Activated naive CD8-positive, alpha-beta T cell treated with anti-CD3 and anti-CD28 coated beads, Interleukin-2, amount 10 ng/mL, durations not matched to agents 7 days and 5 days (primary cell): ENCODE results near the gene SLC4A3. TPM values are rescaled to one million over a fixed set of nuclear protein-coding genes. Genes with fewer than 3 reads are reported as not detected.

ENCODE experiments used
- ATAC-seq: fragments of 150-1000 bp; cut with Tn5 transposase; one replicate; pipeline ENCODE4 v1.10.0; 2021; ENCODE audit warnings: low read depth, moderate library complexity
- POLR2A ChIA-PET: fragments of 350-600 bp; sonication (Branson Sonifier 250); formaldehyde crosslinking; loops from one replicate; lab custom pipeline; 2021; ENCODE audit warnings: antibody characterized with exemption; lab: Charles Lee
- DNase-seq: peaks from one replicate; pipeline ENCODE4 v3.0.0; 2021
- H3K27ac Mint-ChIP-seq: one replicate; pipeline ENCODE4 v1.8.0; 2022; ENCODE audit warnings: mild to moderate bottlenecking, mixed read lengths
- H3K27me3 Mint-ChIP-seq: one replicate; pipeline ENCODE4 v1.8.0; 2022; ENCODE audit warnings: mild to moderate bottlenecking, moderate library complexity, mixed read lengths
- H3K36me3 Mint-ChIP-seq: one replicate; pipeline ENCODE4 v1.8.0; 2021; ENCODE audit warnings: mild to moderate bottlenecking, mixed read lengths
- H3K4me1 Mint-ChIP-seq: one replicate; pipeline ENCODE4 v1.8.0; 2021; ENCODE audit warnings: mixed read lengths
- H3K4me3 Mint-ChIP-seq: one replicate; pipeline ENCODE4 v1.8.0; 2022; ENCODE audit warnings: mild to moderate bottlenecking, moderate library complexity, mixed read lengths
- H3K9me3 Mint-ChIP-seq: one replicate; pipeline ENCODE4 v1.8.0; 2021; ENCODE audit warnings: mixed read lengths
- total RNA-seq, 2 experiments: library from RNA; stranded (reverse); gene quantifications; one replicate each; pipeline ENCODE4 v1.2.3, GENCODE V29; 2021

The SLC4A3 gene
- total RNA-seq, 2 experiments from 2014 or later: not detected

DNA sequence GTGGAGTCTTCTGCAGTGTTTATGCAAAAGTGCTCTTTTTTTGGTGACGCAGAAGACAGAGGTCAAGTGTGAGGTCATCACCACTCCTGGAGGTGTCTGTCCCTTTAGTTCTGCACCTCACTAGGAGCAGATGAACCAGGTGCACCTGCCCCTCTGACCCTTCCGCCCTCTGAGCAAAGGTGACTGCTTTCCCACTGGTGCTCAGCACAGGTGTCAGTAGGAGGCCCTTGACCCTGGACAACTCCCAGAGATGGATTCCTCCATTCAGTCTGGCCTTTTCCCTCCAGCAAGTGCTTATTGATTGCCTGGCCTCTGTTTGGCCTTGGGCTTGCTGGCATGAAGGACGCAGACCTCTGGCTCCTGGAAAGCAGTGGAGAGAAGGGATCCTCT is 8.7 kb upstream of the SLC4A3 start:
- no peak overlapping the region for H3K27ac Mint-ChIP-seq
- no peak overlapping the region for H3K4me3 Mint-ChIP-seq
- no peak for DNase-seq
- POLR2A ChIA-PET: no interaction called here
- no peaks in the 10 kb centered on the region for H3K36me3 Mint-ChIP-seq
- no peaks in the 10 kb centered on the region for H3K4me1 Mint-ChIP-seq
- peaks cover under 1% of the 10 kb centered on the region for H3K27me3 Mint-ChIP-seq
- H3K9me3 Mint-ChIP-seq: no peaks in the 10 kb centered on the region
- no peak for ATAC-seq

DNA sequence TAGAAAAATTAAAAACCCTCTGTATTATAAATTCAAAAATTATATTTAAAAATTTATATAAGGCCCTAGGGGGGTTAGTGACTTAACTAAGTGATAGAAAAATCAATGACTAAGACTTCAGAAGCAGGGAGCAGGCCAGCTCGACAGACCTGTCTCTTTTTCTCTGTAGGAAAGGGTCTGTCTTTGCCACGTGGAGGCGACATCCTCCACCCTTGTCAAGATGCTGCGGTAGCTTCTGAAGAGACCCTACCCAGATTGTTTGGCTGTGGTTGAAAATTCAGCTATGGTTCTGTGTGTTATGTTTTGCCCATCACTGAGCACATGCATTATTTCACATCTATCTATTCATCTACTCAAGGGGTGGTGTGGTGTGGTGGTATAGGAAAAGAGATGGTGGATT is 8.2 kb upstream of the SLC4A3 start:
- no peak for DNase-seq
- H3K4me1 Mint-ChIP-seq: no peaks in the 10 kb centered on the region
- POLR2A ChIA-PET: no interaction called here
- H3K27me3 Mint-ChIP-seq: peaks cover 6% of the 10 kb centered on the region
- no peak for ATAC-seq
- no peak overlapping the region for H3K4me3 Mint-ChIP-seq
- no peaks in the 10 kb centered on the region for H3K9me3 Mint-ChIP-seq
- no peaks in the 10 kb centered on the region for H3K36me3 Mint-ChIP-seq
- H3K27ac Mint-ChIP-seq: no peak overlapping the region

DNA sequence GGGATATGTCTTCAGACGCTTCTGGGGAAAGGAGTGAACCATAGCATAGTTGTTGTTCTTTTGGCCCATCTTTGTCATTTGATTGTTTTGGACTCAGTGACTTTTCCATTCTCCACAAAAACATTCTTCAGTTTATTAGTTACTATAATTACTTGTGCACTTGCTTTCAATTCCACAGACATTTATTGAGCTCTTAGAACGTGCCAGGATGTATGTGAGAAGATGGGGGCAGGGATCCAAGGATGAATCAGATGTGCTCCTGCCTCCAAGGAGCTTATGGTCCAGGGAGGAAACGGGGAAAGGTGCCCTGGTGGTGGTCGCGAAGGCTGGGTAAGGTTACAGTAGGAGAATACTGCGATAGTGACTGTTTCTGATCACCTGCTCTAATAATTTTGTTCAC is 6.9 kb upstream of the SLC4A3 start:
- H3K4me3 Mint-ChIP-seq: no peak overlapping the region
- H3K9me3 Mint-ChIP-seq: no peaks in the 10 kb centered on the region
- H3K27me3 Mint-ChIP-seq: peaks cover 8% of the 10 kb centered on the region
- no peak for ATAC-seq
- H3K27ac Mint-ChIP-seq: no peak overlapping the region
- no peaks in the 10 kb centered on the region for H3K4me1 Mint-ChIP-seq
- H3K36me3 Mint-ChIP-seq: no peaks in the 10 kb centered on the region
- DNase-seq: no peak
- POLR2A ChIA-PET: interaction anchor here (0.7 kb wide), 1 partner anchor 10 kb away, joined by 4 read pairs; no protein-coding TSS in a partner anchor

DNA sequence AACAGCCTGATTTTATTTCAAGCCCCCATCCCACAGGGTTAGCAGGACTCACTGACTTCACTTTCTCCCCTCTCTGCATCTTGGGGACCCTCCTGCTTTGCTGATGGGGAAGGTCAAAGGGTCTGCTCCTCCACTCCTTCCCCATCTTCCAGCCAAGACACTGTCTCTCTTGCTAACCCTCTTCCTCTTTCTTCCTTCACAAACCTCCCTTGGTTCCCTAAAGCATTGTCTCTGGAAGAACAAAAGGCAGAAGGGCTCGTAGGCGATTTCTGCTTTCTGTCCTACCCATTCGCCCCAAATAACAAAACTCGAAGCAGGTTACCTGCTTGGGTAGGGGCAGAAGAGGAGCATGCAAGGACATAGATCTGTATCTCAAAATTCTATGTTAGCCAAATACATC is 5.5 kb upstream of the SLC4A3 start:
- H3K9me3 Mint-ChIP-seq: no peaks in the 10 kb centered on the region
- no peaks in the 10 kb centered on the region for H3K4me1 Mint-ChIP-seq
- no peak for DNase-seq
- H3K36me3 Mint-ChIP-seq: no peaks in the 10 kb centered on the region
- peaks cover 18% of the 10 kb centered on the region for H3K27me3 Mint-ChIP-seq
- ATAC-seq: no peak
- H3K27ac Mint-ChIP-seq: no peak overlapping the region
- no peak overlapping the region for H3K4me3 Mint-ChIP-seq
- POLR2A ChIA-PET: no interaction called here

DNA sequence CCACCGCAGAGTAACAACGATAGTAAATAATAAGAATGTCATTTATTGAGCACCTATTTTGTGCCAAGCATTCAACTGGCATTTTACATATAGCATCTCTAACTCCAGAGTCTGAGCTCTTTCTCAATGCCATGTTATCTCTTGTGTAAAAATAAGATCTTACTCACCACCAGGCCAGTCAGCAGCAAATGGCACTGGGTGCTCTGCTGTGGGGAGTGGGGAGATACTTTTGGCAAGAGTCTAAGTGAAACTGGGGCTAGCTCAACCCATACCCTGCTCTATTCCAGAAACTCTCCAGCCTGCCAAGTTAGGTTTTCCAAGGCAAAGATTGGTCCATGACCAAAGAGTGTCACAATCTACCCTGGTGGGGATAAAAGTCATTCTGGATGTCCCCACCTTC is 5.0 kb upstream of the SLC4A3 start:
- no peak for ATAC-seq
- H3K36me3 Mint-ChIP-seq: no peaks in the 10 kb centered on the region
- H3K27me3 Mint-ChIP-seq: peaks cover 20% of the 10 kb centered on the region
- POLR2A ChIA-PET: no interaction called here
- H3K4me3 Mint-ChIP-seq: no peak overlapping the region
- H3K4me1 Mint-ChIP-seq: no peaks in the 10 kb centered on the region
- no peak overlapping the region for H3K27ac Mint-ChIP-seq
- no peaks in the 10 kb centered on the region for H3K9me3 Mint-ChIP-seq
- no peak for DNase-seq

DNA sequence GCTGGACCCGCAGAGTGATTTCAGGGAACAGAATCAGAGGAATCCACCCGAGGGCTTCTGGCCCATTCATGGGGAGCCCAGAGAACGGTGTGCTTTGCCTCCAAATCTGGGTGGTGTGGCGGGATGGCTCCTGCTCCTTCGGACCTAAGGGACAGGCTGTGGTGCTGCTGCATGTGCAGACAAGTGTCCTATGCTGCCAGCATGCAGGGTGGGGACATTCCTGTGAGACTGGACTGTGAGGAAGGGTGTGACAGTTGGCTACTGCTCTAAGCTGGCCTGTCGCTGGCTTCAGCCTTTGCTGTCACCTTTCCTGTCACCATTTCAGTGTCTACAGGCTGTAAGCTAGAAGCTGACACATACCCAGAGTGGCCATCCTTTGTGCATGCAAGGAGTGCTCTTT is 2.9 kb upstream of the SLC4A3 start:
- POLR2A ChIA-PET: no interaction called here
- H3K36me3 Mint-ChIP-seq: no peaks in the 10 kb centered on the region
- H3K27ac Mint-ChIP-seq: no peak overlapping the region
- DNase-seq (peak; percentile 20), ATAC-seq (no peak)
- peaks cover 24% of the 10 kb centered on the region for H3K27me3 Mint-ChIP-seq
- no peak overlapping the region for H3K4me3 Mint-ChIP-seq
- H3K9me3 Mint-ChIP-seq: no peaks in the 10 kb centered on the region
- H3K4me1 Mint-ChIP-seq: no peaks in the 10 kb centered on the region

DNA sequence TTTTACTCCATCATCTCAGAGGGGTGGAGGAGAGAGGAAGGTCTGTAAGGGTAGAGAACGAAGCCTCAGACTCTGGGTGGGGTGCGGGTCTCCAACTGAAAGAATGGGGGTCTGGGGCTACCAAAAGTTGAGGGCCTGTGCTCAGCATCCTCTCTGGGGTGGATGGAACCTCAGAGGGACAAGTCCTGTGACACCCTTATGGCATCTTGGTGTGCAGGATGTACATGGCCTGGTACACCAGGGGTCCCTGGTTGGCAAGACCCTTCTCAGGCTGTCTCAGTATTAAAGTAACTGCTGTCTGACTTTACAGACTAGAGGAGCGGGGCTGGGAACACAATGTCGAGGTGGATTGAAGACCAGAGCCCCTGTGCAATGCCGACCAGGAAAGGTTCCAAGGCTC is 2.3 kb upstream of the SLC4A3 start:
- H3K27me3 Mint-ChIP-seq: peaks cover 24% of the 10 kb centered on the region
- H3K4me3 Mint-ChIP-seq: no peak overlapping the region
- H3K27ac Mint-ChIP-seq: no peak overlapping the region
- ATAC-seq: no peak
- no peaks in the 10 kb centered on the region for H3K36me3 Mint-ChIP-seq
- no peaks in the 10 kb centered on the region for H3K9me3 Mint-ChIP-seq
- no peaks in the 10 kb centered on the region for H3K4me1 Mint-ChIP-seq
- POLR2A ChIA-PET: no interaction called here
- DNase-seq: no peak

DNA sequence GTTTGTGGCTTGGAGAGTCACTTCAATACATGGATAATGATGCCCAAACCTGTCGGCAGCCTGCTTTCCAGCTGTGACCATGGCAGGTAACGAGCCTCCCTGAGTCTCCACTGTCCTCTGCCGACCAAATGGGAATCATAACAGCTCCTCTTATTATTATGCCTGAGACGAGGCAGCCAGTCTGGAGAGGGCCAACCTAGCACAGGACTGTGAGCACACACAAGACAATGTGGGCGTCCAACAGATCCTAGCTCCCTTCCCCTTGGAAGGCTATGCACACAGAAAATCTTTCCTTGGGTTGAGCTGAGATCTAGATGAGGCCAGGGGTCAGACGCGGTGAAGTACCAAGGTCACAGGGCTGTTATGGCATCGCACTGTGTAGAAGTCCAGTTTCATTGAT is 890 bp upstream of the SLC4A3 start:
- Mint-ChIP-seq H3K4me3 (peak overlapping the region; percentile 59), H3K9me3 (no peaks in the 10 kb centered on the region), H3K27me3 (peaks cover 24% of the 10 kb centered on the region), H3K4me1 (no peaks in the 10 kb centered on the region), H3K27ac (no peak overlapping the region), H3K36me3 (no peaks in the 10 kb centered on the region)
- POLR2A ChIA-PET: no interaction called here
- ATAC-seq (no peak), DNase-seq (peak; percentile 20)

DNA sequence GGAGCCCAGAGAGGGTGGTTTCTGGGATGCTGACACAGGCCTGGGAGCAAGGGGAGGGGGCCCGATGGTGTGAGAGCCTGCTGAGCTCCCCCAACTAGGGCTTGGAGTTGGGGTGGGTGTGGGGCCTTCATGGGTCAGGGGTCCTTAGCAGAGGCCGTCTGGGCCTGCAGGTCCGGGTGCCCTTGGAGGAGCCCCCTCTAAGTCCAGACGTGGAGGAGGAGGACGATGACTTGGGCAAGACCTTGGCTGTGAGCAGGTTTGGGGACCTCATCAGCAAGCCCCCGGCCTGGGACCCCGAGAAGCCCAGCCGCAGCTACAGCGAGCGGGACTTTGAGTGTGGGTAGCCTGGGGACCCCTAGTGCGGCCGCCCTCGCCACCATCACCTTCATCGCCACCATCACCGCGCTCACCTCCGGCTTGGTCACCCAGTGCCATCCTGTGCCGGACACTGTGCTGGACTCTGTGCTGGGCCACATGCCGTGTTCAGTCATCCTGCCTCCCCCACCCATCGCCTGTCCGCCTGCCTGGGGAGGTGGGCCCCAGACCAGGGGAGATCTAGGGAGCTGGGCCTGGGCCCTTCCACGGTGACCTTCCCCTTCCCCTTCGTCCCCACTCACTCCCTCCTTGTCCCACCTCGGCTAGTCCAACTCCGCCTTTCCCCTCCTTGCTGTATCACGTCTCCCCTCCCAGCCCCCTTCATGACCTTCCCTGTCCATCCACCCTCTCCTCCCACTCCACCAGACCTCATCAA is 980 bp downstream of the SLC4A3 start:
- Mint-ChIP-seq H3K27me3 (peaks cover 24% of the 10 kb centered on the region), H3K36me3 (no peaks in the 10 kb centered on the region), H3K27ac (no peak overlapping the region), H3K9me3 (no peaks in the 10 kb centered on the region), H3K4me3 (no peak overlapping the region), H3K4me1 (no peaks in the 10 kb centered on the region)
- POLR2A ChIA-PET: no interaction called here
- no peak for ATAC-seq
- peak; percentile 24 for DNase-seq

DNA sequence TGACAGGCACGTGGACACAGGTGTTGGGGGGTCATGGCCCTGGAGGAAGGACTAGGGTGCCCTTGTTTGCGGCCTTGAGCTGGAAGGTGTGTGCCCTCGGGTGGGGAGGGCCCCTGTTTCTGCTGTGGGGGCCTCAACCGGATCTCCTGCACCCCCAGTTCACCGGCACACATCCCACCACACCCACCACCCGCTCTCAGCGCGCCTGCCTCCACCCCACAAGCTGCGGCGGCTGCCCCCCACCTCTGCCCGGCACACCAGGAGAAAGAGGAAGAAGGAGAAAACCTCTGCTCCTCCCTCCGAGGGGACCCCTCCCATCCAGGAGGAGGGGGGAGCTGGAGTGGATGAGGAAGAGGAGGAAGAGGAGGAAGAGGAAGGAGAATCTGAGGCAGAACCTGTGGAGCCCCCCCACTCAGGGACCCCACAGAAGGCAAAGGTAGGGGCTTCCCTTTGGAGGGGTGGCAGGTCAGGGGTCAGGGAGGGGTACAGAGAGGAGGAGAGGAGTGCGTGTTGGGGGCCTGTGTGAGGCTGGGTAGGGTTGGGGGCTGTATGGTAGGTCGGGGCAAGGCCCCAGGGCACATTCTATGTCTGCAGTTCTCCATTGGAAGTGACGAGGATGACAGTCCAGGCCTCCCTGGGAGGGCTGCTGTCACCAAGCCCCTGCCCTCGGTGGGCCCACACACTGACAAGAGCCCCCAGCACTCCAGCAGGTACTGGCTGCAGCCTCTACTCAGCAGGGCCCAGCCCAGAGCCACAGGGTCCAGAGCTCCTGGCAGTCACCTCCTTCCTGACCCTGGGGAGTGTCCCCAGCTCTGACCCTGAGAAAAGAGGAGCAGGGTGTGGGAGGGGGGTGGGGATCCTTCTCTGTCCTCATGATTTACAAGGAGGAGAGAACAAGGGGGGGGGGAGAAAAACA is 1.8 kb downstream of the SLC4A3 start:
- Mint-ChIP-seq H3K4me1 (no peaks in the 10 kb centered on the region), H3K4me3 (no peak overlapping the region), H3K36me3 (no peaks in the 10 kb centered on the region), H3K27ac (no peak overlapping the region), H3K9me3 (no peaks in the 10 kb centered on the region), H3K27me3 (peaks cover 18% of the 10 kb centered on the region)
- DNase-seq (peak; percentile 20), ATAC-seq (no peak)
- POLR2A ChIA-PET: no interaction called here

DNA sequence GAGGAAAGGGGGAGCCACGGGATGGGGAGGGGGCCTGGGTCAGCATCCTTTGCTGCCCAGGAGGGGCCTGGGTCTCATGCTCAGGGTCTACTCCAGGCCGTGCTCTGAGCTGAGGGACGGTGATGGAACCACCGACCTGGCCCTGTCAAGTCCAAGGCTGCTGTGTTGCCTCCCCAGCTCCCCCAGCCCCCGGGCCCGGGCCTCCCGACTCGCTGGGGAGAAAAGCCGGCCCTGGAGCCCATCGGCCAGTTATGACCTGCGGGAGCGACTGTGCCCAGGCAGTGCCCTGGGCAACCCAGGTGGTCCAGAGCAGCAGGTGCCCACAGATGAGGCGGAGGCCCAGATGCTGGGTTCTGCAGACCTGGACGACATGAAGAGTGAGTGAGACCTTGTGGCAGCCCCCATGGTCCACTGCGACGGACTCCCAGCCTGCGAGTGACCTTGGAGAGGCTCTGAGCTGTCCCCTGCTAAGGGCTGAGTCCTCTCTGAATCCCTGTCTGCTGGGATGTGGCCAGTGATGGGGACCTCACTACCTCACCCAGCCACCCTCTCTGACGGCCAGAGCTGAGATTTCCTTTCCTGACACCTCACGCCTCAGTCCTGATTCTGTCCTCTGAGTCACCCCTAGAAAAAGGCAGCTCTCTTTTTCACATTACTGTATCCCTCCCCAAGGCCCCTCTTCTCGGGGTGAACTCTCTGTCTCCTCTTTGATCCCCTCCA is 2.7 kb downstream of the SLC4A3 start:
- H3K27me3 Mint-ChIP-seq: peaks cover 16% of the 10 kb centered on the region
- H3K36me3 Mint-ChIP-seq: no peaks in the 10 kb centered on the region
- H3K27ac Mint-ChIP-seq: no peak overlapping the region
- POLR2A ChIA-PET: interaction anchor here (0.6 kb wide), 1 partner anchor 10 kb away, joined by 4 read pairs; no protein-coding TSS in a partner anchor
- ATAC-seq: no peak
- DNase-seq: peak; percentile 24
- H3K9me3 Mint-ChIP-seq: no peaks in the 10 kb centered on the region
- H3K4me1 Mint-ChIP-seq: no peaks in the 10 kb centered on the region
- no peak overlapping the region for H3K4me3 Mint-ChIP-seq

DNA sequence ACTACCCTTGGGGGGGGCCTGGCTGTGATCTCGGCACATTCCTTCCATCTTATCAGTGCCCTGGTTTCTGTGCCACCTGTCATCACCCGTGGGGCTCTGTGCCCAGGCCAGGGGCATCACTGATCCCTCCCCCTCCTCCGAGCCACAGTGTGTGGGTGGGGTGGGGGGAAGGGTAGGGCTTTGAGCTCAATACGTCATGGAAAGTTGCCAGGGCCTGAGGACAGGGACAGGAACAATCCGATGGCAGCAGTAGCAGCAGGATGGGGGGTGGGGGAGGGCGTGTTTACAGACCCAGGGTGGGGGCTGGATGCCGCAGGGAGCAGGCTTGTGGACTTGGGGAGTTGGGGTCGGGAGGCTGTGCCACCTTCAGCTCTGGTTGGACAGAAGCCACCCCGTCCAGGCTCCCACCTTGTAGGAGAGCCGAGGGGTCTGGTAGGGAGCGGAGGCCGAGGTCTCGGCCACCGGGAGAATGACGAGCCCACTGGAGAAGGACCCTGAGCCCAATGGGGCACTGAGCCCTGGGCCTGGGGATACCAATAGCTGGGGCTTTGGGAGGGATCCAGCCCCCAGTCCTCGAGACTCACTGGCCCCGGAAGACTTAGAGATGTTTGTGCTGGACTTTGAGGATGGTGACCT is 3.5 kb downstream of the SLC4A3 start:
- H3K27me3 Mint-ChIP-seq: peaks cover 16% of the 10 kb centered on the region
- no peaks in the 10 kb centered on the region for H3K36me3 Mint-ChIP-seq
- H3K4me3 Mint-ChIP-seq: no peak overlapping the region
- H3K9me3 Mint-ChIP-seq: no peaks in the 10 kb centered on the region
- DNase-seq (no peak), ATAC-seq (no peak)
- no peak overlapping the region for H3K27ac Mint-ChIP-seq
- POLR2A ChIA-PET: no interaction called here
- H3K4me1 Mint-ChIP-seq: no peaks in the 10 kb centered on the region

DNA sequence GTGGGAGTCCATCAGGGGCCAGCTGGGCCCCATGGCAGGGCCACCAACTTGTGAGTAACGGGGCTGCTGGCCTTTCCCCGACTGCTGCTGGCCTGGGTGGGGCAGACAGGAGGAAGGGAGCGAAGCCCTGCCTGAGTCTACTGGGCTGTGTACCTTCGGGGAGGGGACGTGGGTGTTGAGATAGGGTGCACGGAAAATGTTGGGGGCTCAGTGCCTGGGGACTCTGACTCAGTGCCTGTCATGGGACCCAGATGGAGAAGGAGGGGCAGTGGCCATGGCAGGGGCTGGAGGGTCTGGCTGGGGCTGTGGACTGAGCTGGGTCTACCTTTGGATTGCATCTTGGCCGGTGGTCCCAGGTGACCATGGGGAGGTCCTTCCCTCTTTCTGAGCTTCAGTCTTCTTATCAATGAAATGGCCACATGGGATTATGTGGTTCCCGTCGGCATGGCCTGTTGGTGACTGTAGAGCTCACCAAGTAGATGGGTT is 4.0 kb downstream of the SLC4A3 start:
- DNase-seq (peak; percentile 21), ATAC-seq (no peak)
- no peaks in the 10 kb centered on the region for H3K4me1 Mint-ChIP-seq
- H3K4me3 Mint-ChIP-seq: no peak overlapping the region
- peaks cover 11% of the 10 kb centered on the region for H3K27me3 Mint-ChIP-seq
- POLR2A ChIA-PET: no interaction called here
- no peak overlapping the region for H3K27ac Mint-ChIP-seq
- no peaks in the 10 kb centered on the region for H3K9me3 Mint-ChIP-seq
- no peaks in the 10 kb centered on the region for H3K36me3 Mint-ChIP-seq
